ENCODE measurements around the gene HNRNPM.
A peak's percentile ranks its signal among the peaks of the same experiment; 100 is the strongest.

The HNRNPM gene

GRCh38 chr19:8455018-8455417, 10.2 kb downstream of the HNRNPM start:
- DNase-seq (ENCODE audit: low spot score) = no peak
- Histone ChIP-seq H3K4me3 (no peak overlapping the region), H3K27ac (no peak overlapping the region)
- no peak for TF ChIP-seq CTCF (IDR thresholded peaks at IDR 0.05)

- no peak for TF ChIP-seq CTCF (IDR thresholded peaks at IDR 0.05)
- no peak overlapping the region for H3K27ac ChIP-seq
- no peak for DNase-seq (ENCODE audit: low spot score)
- H3K4me3 ChIP-seq = no peak overlapping the region
Measured at GRCh38 chr19:8456064-8456463, 11.3 kb downstream of the HNRNPM start.

- DNase-seq (ENCODE audit: low spot score) = no peak
- no peak overlapping the region for H3K27ac ChIP-seq
- no peak for TF ChIP-seq CTCF (IDR thresholded peaks at IDR 0.05)
- no peak overlapping the region for H3K4me3 ChIP-seq
Measured at GRCh38 chr19:8457209-8457608, 12.4 kb downstream of the HNRNPM start.

GRCh38 chr19:8457827-8458226, 13.1 kb downstream of the HNRNPM start:
- H3K27ac ChIP-seq = peak overlapping the region in 1 of 2 donors; percentile 79

GRCh38 chr19:8458380-8458779, 13.6 kb downstream of the HNRNPM start:
- no peak overlapping the region for H3K4me3 ChIP-seq
- DNase-seq (ENCODE audit: low spot score) = no peak
- H3K27ac ChIP-seq = peak overlapping the region; percentile 35 to 79
- TF ChIP-seq CTCF (IDR thresholded peaks at IDR 0.05) = no peak

More at GRCh38 chr19:8457827-8458226, 13.1 kb downstream of the HNRNPM start:
- no peak for DNase-seq (ENCODE audit: low spot score)
- TF ChIP-seq CTCF (IDR thresholded peaks at IDR 0.05) = no peak
- H3K4me3 ChIP-seq = no peak overlapping the region

- H3K4me3 ChIP-seq = peak overlapping the region; percentile 49
- H3K27ac ChIP-seq = peak overlapping the region; percentile 35 to 79
- TF ChIP-seq CTCF (IDR thresholded peaks at IDR 0.05) = no peak
- no peak for DNase-seq (ENCODE audit: low spot score)
Measured at GRCh38 chr19:8459095-8459494, 14.3 kb downstream of the HNRNPM start.

- peak overlapping the region; percentile 49 for H3K4me3 ChIP-seq
- no peak for DNase-seq (ENCODE audit: low spot score)
- peak overlapping the region; percentile 35 to 79 for H3K27ac ChIP-seq
- no peak for TF ChIP-seq CTCF (IDR thresholded peaks at IDR 0.05)
Measured at GRCh38 chr19:8459520-8460270, 14.9 kb downstream of the HNRNPM start.

Data from coronary artery (tissue), 2 donors.